NCI-H2227 (cell line): ENCODE data around the gene FOSL1.

Experiments
- DNase-seq: peaks from one replicate; lab custom pipeline; 2025; ENCODE audit not compliant: unreplicated experiment; lab: John Stamatoyannopoulos, UW

FOSL1 gene

GRCh38 chr11:65883058-65883761 is 17.0 kb downstream of the FOSL1 start:
- DNase-seq, result no peak

GRCh38 chr11:65882120-65883057 is 17.8 kb downstream of the FOSL1 start:
- no peak for DNase-seq

GRCh38 chr11:65880844-65881421 is 19.3 kb downstream of the FOSL1 start:
- DNase-seq, result no peak

- no peak for DNase-seq
These were observed 20.2 kb downstream of the FOSL1 start for GRCh38 chr11:65880027-65880426.

DNA sequence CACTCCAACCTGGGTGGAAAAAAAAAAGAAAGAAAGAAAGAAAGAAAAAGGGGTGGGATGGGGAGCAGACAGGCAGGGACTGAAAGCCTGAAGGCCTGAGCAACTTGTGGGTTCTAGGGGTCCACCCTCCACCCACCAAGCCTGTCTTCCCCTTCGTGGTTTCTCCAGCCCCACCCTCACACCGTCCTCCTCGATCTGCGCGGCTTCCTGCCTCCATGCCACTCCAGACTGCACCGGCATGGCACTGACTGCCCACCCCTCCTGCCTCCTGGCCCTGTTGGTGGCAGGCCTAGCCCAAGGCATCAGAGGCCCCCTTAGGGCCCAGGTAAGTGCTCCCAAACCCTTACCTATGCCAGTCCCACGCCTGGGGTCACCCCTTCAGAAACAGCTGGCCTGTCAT is 20.6 kb downstream of the FOSL1 start, which contains the start of gene CTSW:
CTSW (plus strand) TSS at position 221 of the 400 bp plus-strand sequence; CDS start at position 239, 18 bp downstream.
- no peak for DNase-seq

DNA sequence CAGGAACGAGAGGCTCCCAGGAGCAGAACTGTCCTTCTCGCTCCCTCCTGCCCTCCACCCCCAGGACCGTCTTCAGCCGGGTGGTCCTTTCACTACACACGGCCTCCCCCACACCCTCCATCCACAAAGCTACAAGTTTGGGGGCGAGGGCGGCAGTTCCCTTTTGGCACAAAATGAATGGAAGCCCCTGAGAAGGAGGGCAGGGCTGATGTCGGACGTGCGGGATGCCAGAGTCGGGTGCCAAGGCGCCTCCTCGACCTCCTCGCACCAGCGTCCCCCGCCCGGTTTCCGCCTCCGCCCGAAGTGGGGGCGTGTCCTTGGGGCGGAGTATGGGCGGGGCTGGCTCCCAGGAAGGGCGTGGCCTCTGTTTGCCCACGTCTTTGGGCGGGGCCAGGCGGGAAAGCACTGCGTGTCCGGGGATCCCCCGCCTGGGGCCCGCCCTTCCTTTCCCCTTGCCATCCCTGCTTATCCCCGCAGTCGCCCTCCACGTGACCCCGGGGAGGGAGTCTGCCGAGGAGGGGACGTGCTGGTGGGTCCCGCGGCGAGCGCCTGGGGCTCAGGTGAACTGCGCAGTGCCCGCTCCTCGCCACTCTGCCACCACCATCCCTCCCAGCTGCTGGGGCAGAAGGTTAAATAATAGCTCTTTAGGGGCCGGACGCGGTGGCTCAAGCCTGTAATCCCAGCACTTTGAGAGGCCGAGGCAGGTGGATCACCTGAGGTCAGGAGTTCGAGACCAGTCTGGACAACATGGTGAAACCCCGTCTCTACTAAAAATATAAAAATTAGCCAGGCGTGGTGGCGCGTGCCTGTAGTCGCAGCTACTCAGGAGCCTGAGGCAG is 26.7 kb downstream of the FOSL1 start:
- DNase-seq, result peak; percentile 96

GRCh38 chr11:65872586-65873317 is 27.4 kb downstream of the FOSL1 start, which contains the start of gene EFEMP2:
TSS of gene EFEMP2 (minus strand) at chr11:65872800. CDS start at chr11:65872354, 446 bp downstream.
- DNase-seq, result peak; percentile 46

DNA sequence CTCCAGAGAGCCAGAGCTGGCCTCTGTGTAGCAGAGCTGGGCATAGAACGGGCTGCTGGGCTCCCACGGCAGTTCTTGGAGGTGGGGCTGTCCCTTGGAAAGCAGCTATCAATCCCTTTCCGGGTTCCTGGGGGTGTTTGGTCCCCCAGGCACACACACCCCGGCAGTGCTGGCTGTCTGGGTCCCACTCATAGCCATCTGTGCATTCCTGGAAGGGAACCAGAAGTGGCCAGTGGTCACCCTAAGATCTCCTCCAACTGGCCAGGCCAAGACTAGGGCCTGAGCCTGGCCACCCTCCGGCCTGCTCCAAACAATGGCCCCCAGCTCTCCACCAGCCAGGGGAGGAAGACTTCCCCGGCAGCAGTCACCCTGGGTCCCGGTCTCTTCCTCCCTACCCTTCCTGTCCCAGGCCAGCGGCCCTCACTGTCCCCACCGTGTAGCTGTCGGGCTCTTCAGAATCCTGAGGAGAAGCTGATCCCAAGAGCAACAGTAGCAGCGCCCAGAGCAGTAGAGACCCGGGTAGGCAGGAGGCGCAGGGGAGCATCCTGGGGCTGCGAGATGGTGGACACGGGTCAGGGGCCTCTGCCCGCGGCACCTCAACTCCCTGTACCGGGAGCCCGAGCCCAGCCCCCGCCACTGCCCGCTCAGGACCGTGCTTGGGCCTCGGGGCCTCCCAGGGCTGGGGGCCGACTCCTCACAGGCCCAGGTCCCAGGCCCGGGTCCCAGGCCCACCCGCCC is 28.2 kb downstream of the FOSL1 start:
- DNase-seq, result no peak

- DNase-seq, result no peak
These were observed 29.2 kb downstream of the FOSL1 start for GRCh38 chr11:65870706-65871681.

GRCh38 chr11:65870307-65870658 is 29.9 kb downstream of the FOSL1 start:
- no peak for DNase-seq

GRCh38 chr11:65869643-65870306 is 30.4 kb downstream of the FOSL1 start:
- no peak for DNase-seq

DNA sequence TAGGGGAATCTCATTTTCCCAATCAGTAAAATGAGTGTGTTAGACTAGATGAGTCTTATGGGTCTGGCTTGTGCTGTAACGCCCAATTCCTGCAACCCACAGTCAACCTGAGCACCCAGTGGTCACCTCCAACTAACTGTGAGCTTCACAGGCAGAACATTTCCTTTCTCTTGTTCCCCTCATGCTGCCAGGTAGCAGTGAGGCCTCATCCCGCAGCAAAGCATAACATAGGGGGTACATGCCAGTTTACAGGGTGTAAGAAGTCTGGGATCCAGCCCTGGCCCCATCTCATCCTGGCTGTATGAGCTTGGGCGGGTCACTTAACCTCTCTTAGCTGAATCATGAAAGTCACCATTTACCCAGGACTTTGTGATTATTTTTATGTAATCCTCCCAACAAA is 31.3 kb downstream of the FOSL1 start:
- DNase-seq, result no peak

- peak; percentile 37 for DNase-seq
These were observed 32.0 kb downstream of the FOSL1 start for GRCh38 chr11:65868076-65868667.

GRCh38 chr11:65867284-65868071 is 32.7 kb downstream of the FOSL1 start:
- DNase-seq, result no peak

DNA sequence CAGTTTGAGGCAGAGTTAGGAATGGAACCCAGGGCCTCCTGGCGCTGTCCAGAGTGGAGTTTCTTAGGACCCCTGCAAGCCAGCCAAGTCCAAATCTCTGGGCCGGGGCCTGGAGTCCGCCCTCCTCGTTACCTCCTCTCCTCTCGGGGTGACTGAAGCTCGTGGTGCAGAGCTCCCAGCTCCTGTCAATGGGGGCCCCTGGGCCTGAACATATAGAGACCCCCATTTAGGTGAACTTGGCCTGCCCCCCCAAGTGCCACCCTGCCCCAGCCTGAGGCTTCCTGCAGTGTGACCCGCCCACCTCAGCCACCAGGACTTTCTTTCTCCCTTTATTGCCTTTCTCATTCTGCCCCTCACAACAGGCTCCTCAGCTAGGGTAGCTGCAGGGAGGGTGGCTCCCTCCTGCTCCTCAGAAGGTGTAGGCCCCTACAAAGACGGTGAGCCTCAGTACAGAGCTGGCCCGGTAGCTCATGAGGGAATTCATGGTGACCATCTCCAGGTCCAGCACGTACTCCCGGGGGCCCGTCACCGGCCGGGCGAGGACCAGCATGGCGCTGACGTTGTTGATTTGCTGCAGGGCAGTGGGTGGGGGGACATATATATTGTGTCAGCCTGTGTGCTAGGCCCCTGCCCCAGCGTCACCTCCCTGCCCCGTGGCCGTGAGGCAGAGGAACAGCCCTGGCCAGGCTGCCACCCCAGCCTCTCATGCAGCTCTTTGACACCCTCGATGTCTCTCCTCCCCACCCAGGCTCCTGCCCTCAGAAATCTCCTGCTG is 33.5 kb downstream of the FOSL1 start:
- no peak for DNase-seq
